Lung (tissue), 12 donors: ENCODE measurements around the gene C1RL. TPM values are rescaled to one million over a fixed set of nuclear protein-coding genes. Genes with fewer than 3 reads are reported as not detected.

ENCODE experiments used
- ATAC-seq: fragments of 200-7000 bp; cut with Tn5 transposase; one replicate; pipeline ENCODE4 v1.9.1; 2020; ENCODE audit warnings: moderate number of reproducible peaks; ENCODE audit not compliant: insufficient read depth, low FRiP score
- DNase-seq, 3 donors: peaks; one replicate each; pipeline ENCODE4 v3.0.0-alpha.2; 2013 to 2017
- H3K27ac ChIP-seq, 2 donors: one replicate each; pipeline ENCODE4 v1.5.1; 2013; ENCODE audit warnings: mild to moderate bottlenecking in 2 of 2, moderate library complexity in 2 of 2, control low read depth in 1 of 2, inconsistent platforms in 1 of 2, low read depth in 1 of 2, low read length in 1 of 2
- H3K27me3 ChIP-seq, 3 donors: one replicate each; pipeline ENCODE4 v1.5.1; 2013; ENCODE audit warnings: low read length in 2 of 3; ENCODE audit not compliant: control insufficient read depth in 3 of 3, insufficient read depth in 3 of 3
- H3K36me3 ChIP-seq, 4 donors: one replicate each; pipeline ENCODE4 v1.5.1; 2013; ENCODE audit warnings: low read length in 4 of 4, mild to moderate bottlenecking in 1 of 4, moderate library complexity in 1 of 4; ENCODE audit not compliant: control insufficient read depth in 4 of 4, insufficient read depth in 4 of 4
- H3K4me1 ChIP-seq, 5 donors: one replicate each; pipeline ENCODE4 v1.5.1; 2013; ENCODE audit warnings: low read length in 5 of 5, mild to moderate bottlenecking in 2 of 5, moderate library complexity in 1 of 5; ENCODE audit not compliant: control insufficient read depth in 5 of 5, insufficient read depth in 5 of 5
- H3K4me3 ChIP-seq: one replicate; pipeline ENCODE4 v1.5.1; 2013; ENCODE audit warnings: mild to moderate bottlenecking, control low read depth, moderate library complexity
- H3K9ac ChIP-seq, 2 donors: one replicate each; pipeline ENCODE4 v1.5.1; 2013; ENCODE audit warnings: low read length in 2 of 2, control low read depth in 1 of 2; ENCODE audit not compliant: insufficient read depth in 1 of 2
- H3K9me3 ChIP-seq, 4 donors: one replicate each; pipeline ENCODE4 v1.5.1; 2013; ENCODE audit warnings: low read length in 3 of 4, mild to moderate bottlenecking in 1 of 4, moderate library complexity in 1 of 4; ENCODE audit not compliant: control insufficient read depth in 4 of 4, insufficient read depth in 3 of 4
- CTCF ChIP-seq: IDR thresholded peaks from 2 replicates; pipeline ENCODE4 v1.5.1; 2012; ENCODE audit warnings: mild to moderate bottlenecking; ENCODE audit errors: control extremely low read depth, extremely low read depth
- WGBS, 2 donors: extraction: QIAGEN DNeasy Blood & Tissue Kit; methylation state at CpG; one replicate each; pipeline ENCODE4 v1.1.7; 2013; 5-methylcytosine and 5-hydroxymethylcytosine counted together
- polyA plus RNA-seq, 2 donors: library from polyadenylated mRNA; stranded (reverse); fragments of 200-250 nt; gene quantifications; one replicate each; pipeline ENCODE4 v1.2.1, GENCODE V29; 2013
- total RNA-seq, 2 donors: library from RNA; depleted of rRNA in 1 of 2; stranded (reverse); fragments of >200 nt in 1 of 2; gene quantifications; one replicate each; pipeline ENCODE4 v1.2.1, GENCODE V29; 2014 to 2021
- donor health status: control.
- donor health status: control.
- donor health status: Bipolar disorder and iron deficiency.
- donor health status: healthy.
- donor health status: DM: yes; HTN: yes; CAD: no.

The C1RL gene
- total and polyA plus RNA-seq, 4 donors = 60.5 to 116 (median 86.5) TPM

GRCh38 chr12:7154042-7154441, 45.0 kb upstream of the C1RL start:
- no peak for ATAC-seq
- WGBS, 2 donors = 66 to 77% methylated on average over 6 of the region's 6 CpGs
- no peaks in the 10 kb centered on the region for H3K27me3 ChIP-seq
- no peak overlapping the region for H3K9ac ChIP-seq
- no peak overlapping the region for H3K4me3 ChIP-seq
- peaks cover 0 to 17% (median 14%) of the 10 kb centered on the region in 4 donors for H3K36me3 ChIP-seq
- DNase-seq = peak in 1 of 3 donors; percentile 51
- H3K27ac ChIP-seq = peak overlapping the region in 1 of 2 donors; percentile 6
- H3K4me1 ChIP-seq = peaks cover 0 to 23% (median 7%) of the 10 kb centered on the region in 5 donors
- TF ChIP-seq CTCF = no peak
- no peaks in the 10 kb centered on the region for H3K9me3 ChIP-seq

GRCh38 chr12:7152818-7153217, 43.8 kb upstream of the C1RL start:
- no peak overlapping the region for H3K27ac ChIP-seq
- WGBS, 2 donors = 93 to 94% methylated on average over 4 of the region's 4 CpGs
- no peak for TF ChIP-seq CTCF
- peaks cover 0 to 23% (median 7%) of the 10 kb centered on the region in 5 donors for H3K4me1 ChIP-seq
- no peak overlapping the region for H3K9ac ChIP-seq
- H3K4me3 ChIP-seq = no peak overlapping the region
- peaks cover 0 to 19% (median 18%) of the 10 kb centered on the region in 4 donors for H3K36me3 ChIP-seq
- H3K27me3 ChIP-seq = no peaks in the 10 kb centered on the region
- H3K9me3 ChIP-seq = no peaks in the 10 kb centered on the region
- ATAC-seq (no peak), DNase-seq (no peak)

GRCh38 chr12:7151532-7151931, 42.5 kb upstream of the C1RL start:
- TF ChIP-seq CTCF = no peak
- DNase-seq (no peak), ATAC-seq (no peak)
- peaks cover 0 to 17% (median 7%) of the 10 kb centered on the region in 5 donors for H3K4me1 ChIP-seq
- no peaks in the 10 kb centered on the region for H3K9me3 ChIP-seq
- no peak overlapping the region for H3K27ac ChIP-seq
- H3K36me3 ChIP-seq = peaks cover 0 to 22% (median 14%) of the 10 kb centered on the region in 4 donors
- H3K4me3 ChIP-seq = no peak overlapping the region
- H3K9ac ChIP-seq = no peak overlapping the region
- H3K27me3 ChIP-seq = no peaks in the 10 kb centered on the region
- WGBS, 2 donors = 66 to 72% methylated on average over 6 of the region's 6 CpGs

GRCh38 chr12:7150841-7151240, 41.8 kb upstream of the C1RL start:
- Histone ChIP-seq H3K4me1 (peaks cover 0 to 11% (median 7%) of the 10 kb centered on the region in 5 donors), H3K27ac (peak overlapping the region in 1 of 2 donors; percentile 58), H3K9ac (no peak overlapping the region), H3K36me3 (peaks cover 0 to 22% (median 14%) of the 10 kb centered on the region in 4 donors), H3K9me3 (no peaks in the 10 kb centered on the region), H3K27me3 (no peaks in the 10 kb centered on the region), H3K4me3 (no peak overlapping the region)
- no peak for TF ChIP-seq CTCF
- no peak for ATAC-seq
- WGBS, 2 donors = 92% methylated on average over 6 of the region's 6 CpGs
- no peak for DNase-seq
